ENCODE data around the gene SCRN3.

The SCRN3 gene

DNA sequence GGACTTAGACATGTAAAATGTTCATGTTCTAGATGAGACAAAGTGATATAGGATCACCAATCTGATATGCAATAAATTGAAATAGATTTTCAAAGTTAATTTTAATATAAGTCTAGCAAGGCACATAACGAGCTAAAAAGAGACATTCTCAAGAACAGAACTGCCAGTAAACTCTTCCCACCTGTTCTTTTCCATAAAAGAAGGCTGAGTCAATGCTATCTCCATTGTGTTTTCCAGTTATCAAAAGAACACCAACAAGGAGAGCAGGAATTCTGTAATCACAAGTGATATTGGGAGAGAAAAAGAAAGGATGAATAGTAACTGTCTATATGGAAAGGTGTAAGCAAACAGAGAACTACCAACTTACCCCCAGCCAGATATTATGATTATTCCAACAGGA, 65.7 kb downstream of the SCRN3 start:
- no peak for TF ChIP-seq CTCF (IDR thresholded peaks at IDR 0.05; ENCODE audit: low read depth, low read length)
- DNase-seq (ENCODE audit: extremely low read depth, low read depth): no peak

GRCh38 chr2:174465327-174465726, 69.8 kb downstream of the SCRN3 start:
- TF ChIP-seq CTCF (IDR thresholded peaks at IDR 0.05; ENCODE audit: low read depth, low read length): no peak
- no peak for DNase-seq (ENCODE audit: extremely low read depth, low read depth)

DNA sequence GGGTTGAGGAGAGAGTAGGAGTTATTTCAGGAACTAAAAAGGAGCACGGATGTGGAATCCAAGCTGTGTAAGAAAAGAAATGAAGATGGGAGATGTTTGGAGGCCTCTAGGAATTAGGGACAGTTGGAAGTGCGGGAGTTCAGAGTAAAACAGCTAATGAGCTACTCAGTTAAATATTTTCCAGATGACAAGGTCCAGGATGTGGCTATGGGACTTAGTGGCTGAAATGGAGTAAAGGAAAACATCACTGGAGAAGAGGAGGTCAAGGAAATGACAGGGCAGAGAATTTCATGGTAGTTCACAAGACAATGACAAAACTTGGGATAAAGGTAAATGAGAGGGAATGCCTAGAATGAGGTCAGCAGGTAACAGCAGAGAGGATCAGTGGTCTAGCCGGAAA, 78.3 kb downstream of the SCRN3 start:
- no peak for DNase-seq (ENCODE audit: extremely low read depth, low read depth)
- TF ChIP-seq CTCF (IDR thresholded peaks at IDR 0.05; ENCODE audit: low read depth, low read length): no peak

DNA sequence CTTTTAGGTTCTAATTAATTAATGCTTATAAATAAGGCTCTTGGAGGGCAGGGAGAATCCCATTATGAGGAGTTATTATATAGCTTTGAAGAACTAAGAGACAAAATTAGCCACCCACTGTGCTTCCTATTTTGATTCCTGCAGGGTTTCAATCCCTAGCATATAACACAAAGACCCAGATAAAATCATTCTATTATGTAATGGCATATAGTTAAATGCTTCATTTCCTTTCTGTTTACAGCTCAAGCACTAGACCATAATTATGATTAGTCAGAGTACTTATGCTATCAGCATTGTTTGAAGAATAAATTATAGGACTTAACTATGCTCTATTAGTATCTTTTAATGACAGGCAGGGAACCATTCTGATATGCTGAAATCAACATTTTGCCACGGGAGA, 82.2 kb downstream of the SCRN3 start:
- DNase-seq (ENCODE audit: extremely low read depth, low read depth): no peak
- TF ChIP-seq CTCF (IDR thresholded peaks at IDR 0.05; ENCODE audit: low read depth, low read length): no peak
